Fibroblast of mammary gland (primary cell): Measurements from ENCODE around the gene MAP3K2.

Experiments
- DNase-seq: peaks from one replicate; pipeline ENCODE4 v3.0.0-alpha.2; 2010; ENCODE audit warnings: low read depth
- H3K4me3 ChIP-seq: 2 replicates; pipeline ENCODE4 v1.5.1; 2011; ENCODE audit warnings: low read depth, mild to moderate bottlenecking, low read length, moderate library complexity; ENCODE audit not compliant: control insufficient read depth
- TF ChIP-seq, protein P1 (sequence below): conservative IDR thresholded peaks from 2 replicates; pipeline ENCODE4 v1.5.1; 2011; ENCODE audit warnings: low read depth, low read length, inconsistent platforms; ENCODE audit not compliant: control insufficient read depth, insufficient read depth

MAP3K2 gene

GRCh38 chr2:127404466-127405254, 16.9 kb upstream of the MAP3K2 start:
- TF ChIP-seq, protein P1, sequence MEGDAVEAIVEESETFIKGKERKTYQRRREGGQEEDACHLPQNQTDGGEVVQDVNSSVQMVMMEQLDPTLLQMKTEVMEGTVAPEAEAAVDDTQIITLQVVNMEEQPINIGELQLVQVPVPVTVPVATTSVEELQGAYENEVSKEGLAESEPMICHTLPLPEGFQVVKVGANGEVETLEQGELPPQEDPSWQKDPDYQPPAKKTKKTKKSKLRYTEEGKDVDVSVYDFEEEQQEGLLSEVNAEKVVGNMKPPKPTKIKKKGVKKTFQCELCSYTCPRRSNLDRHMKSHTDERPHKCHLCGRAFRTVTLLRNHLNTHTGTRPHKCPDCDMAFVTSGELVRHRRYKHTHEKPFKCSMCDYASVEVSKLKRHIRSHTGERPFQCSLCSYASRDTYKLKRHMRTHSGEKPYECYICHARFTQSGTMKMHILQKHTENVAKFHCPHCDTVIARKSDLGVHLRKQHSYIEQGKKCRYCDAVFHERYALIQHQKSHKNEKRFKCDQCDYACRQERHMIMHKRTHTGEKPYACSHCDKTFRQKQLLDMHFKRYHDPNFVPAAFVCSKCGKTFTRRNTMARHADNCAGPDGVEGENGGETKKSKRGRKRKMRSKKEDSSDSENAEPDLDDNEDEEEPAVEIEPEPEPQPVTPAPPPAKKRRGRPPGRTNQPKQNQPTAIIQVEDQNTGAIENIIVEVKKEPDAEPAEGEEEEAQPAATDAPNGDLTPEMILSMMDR: no peak
- no peak overlapping the region for H3K4me3 ChIP-seq
- no peak for DNase-seq

- H3K4me3 ChIP-seq: no peak overlapping the region
- TF ChIP-seq, protein P1: no peak
- DNase-seq: no peak
These were observed 15.7 kb upstream of the MAP3K2 start for GRCh38 chr2:127403460-127403859.

- no peak overlapping the region for H3K4me3 ChIP-seq
- no peak for DNase-seq
- TF ChIP-seq, protein P1: no peak
These were observed 14.3 kb upstream of the MAP3K2 start for GRCh38 chr2:127401757-127402695.

DNA sequence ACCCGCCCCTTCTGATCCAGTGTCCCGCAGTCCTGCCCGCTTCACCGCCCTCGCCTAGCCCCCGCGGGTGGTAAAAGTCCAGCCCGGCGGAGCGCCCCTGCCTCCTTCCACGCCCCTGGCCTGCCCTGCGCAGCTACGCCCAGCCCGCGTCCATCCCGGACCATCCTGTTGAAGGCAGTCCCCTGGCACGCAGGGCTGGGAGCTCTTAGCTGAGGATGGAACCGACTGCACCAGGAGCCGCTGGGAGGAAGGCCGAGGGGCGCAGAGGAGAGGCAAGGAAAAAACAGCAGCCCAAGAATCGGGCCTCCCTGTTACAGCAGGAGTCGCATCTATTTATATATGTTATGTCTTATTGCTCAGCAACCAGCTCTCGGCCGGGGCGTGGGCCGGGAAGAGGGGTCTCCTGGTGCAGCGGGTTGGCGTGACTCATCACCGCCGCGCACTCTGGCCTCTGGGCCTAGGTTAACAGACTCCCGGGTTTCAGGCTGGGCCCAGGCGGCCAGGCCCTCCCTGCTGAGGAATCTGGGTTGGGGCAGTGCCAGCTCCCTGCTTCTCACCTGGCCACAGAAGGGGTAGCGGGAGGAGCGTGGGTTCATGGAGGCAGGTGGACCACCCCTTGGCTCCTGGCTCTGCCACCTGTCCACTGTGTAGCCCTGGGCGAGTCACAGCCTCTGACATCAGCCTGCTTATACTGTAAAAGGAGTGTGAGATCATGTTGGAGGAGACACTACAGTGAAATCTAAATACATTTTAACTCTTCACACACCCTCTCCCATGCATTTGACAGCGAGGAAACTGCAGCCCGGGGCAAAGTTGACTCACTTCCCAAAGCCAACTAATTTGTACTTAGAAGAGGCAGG, 13.4 kb upstream of the MAP3K2 start:
- TF ChIP-seq, protein P1: no peak
- peak; percentile 45 for DNase-seq
- H3K4me3 ChIP-seq: no peak overlapping the region

DNA sequence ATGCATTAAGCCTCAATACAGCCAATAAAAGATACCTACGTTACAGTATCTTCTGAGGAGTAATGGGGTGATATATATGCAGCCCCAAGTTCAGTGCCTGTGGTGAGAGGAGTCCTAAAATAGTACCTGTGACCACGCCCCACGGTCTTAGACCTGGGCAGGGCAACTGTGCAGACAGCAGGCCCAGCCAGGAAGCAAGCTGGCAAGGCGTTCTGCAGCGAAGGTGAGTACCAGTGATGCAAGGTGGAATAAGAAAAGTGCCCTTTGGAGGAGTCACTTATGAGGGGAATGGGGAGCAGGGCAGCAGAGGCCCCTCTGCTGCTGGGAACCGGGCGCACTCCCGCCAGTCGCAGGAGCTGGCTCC, 12.7 kb upstream of the MAP3K2 start:
- TF ChIP-seq, protein P1: no peak
- no peak for DNase-seq
- H3K4me3 ChIP-seq: no peak overlapping the region

DNA sequence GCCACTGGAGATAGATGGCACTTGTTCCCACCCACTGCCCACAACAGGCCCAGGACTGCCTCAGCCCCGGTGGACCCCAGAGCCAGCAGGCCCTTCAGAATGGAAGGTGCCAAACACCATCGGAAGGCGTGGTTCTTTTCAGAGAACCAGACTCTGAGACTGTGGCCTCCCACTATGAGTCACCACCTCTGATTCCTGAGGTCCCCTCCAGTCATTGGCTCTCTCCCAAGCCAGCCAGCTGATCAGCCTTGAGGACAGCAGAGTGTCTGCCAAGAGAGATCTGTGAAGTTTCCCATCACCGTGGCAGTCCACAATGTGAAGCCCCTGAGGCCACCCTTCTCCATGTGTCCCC, 10.4 kb upstream of the MAP3K2 start:
- TF ChIP-seq, protein P1: no peak
- peak; percentile 93 for DNase-seq
- no peak overlapping the region for H3K4me3 ChIP-seq
